ENCODE data around the gene PSMF1. TPM values are rescaled to one million over a fixed set of nuclear protein-coding genes. Genes with fewer than 3 reads are reported as not detected.

PSMF1 gene
- total and polyA plus RNA-seq, 2 experiments from 2014 or later: 73.7 to 84.2 TPM

GRCh38 chr20:1124421-1124820 lies 6.0 kb downstream of the PSMF1 start:
- Histone ChIP-seq H3K79me2 (replicated peaks; ENCODE audit: insufficient read depth) (peaks cover 58% of the 10 kb centered on the region), H3K27me3 (ENCODE audit: insufficient read depth) (no peaks in the 10 kb centered on the region), H3F3A (replicated peaks; ENCODE audit: low read depth) (no peaks in the 10 kb centered on the region), H4K20me1 (replicated peaks; ENCODE audit: insufficient read depth) (peaks cover 50% of the 10 kb centered on the region), H2AFZ (no peak overlapping the region), H3K4me2 (no peak overlapping the region), H3K4me1 (ENCODE audit: insufficient read depth) (peaks cover 7% of the 10 kb centered on the region; the same call in 1 of the 2 replicates), H3K4me3 (no peak overlapping the region), H3K9me2 (ENCODE audit: insufficient read depth) (no peaks in the 10 kb centered on the region), H3K27ac (ENCODE audit: low read depth) (no peak overlapping the region), H3K36me3 (ENCODE audit: insufficient read depth) (peaks cover 18% of the 10 kb centered on the region)
- Mint-ChIP-seq H3K36me3 (ENCODE audit: low read depth) (peaks cover 45% of the 10 kb centered on the region), H3K27ac (no peak overlapping the region), H3K9me3 (peaks cover under 1% of the 10 kb centered on the region; the same call in 2 of the 3 replicates), H3K4me1 (peaks cover 18% of the 10 kb centered on the region), H3K27me3 (ENCODE audit: insufficient read depth, low read depth, poor library complexity) (peaks cover 2% of the 10 kb centered on the region), H3K4me3 (no peak overlapping the region)
- ATAC-seq (no peak), DNase-seq (ENCODE audit: low spot score) (no peak)
- TF ChIP-seq CREB1 (CRISPR knock-in tag; IDR thresholded peaks at IDR 0.05; ENCODE audit: low read depth) (no peak), EZH2 (IDR thresholded peaks at IDR 0.05; ENCODE audit: low read depth, unreplicated experiment) (no peak), EZH2phosphoT487 (IDR thresholded peaks at IDR 0.05; ENCODE audit: unreplicated experiment) (no peak), NANOG (IDR thresholded peaks at IDR 0.05; ENCODE audit: borderline replicate concordance) (no peak), POLR2AphosphoS5 (IDR thresholded peaks at IDR 0.05; ENCODE audit: low read depth) (no peak), STAT1 (IDR thresholded peaks at IDR 0.05; ENCODE audit: unreplicated experiment) (no peak), ZNF331 (CRISPR knock-in tag; IDR thresholded peaks at IDR 0.05; ENCODE audit: low read depth) (no peak), JUNB (IDR thresholded peaks at IDR 0.05; ENCODE audit: unreplicated experiment) (no peak)
- TF ChIP-seq, protein P1, sequence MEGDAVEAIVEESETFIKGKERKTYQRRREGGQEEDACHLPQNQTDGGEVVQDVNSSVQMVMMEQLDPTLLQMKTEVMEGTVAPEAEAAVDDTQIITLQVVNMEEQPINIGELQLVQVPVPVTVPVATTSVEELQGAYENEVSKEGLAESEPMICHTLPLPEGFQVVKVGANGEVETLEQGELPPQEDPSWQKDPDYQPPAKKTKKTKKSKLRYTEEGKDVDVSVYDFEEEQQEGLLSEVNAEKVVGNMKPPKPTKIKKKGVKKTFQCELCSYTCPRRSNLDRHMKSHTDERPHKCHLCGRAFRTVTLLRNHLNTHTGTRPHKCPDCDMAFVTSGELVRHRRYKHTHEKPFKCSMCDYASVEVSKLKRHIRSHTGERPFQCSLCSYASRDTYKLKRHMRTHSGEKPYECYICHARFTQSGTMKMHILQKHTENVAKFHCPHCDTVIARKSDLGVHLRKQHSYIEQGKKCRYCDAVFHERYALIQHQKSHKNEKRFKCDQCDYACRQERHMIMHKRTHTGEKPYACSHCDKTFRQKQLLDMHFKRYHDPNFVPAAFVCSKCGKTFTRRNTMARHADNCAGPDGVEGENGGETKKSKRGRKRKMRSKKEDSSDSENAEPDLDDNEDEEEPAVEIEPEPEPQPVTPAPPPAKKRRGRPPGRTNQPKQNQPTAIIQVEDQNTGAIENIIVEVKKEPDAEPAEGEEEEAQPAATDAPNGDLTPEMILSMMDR (conservative IDR thresholded peaks at IDR 0.05; ENCODE audit: low read depth in 2 of 2): no peak
- TF ChIP-seq, protein P2, sequence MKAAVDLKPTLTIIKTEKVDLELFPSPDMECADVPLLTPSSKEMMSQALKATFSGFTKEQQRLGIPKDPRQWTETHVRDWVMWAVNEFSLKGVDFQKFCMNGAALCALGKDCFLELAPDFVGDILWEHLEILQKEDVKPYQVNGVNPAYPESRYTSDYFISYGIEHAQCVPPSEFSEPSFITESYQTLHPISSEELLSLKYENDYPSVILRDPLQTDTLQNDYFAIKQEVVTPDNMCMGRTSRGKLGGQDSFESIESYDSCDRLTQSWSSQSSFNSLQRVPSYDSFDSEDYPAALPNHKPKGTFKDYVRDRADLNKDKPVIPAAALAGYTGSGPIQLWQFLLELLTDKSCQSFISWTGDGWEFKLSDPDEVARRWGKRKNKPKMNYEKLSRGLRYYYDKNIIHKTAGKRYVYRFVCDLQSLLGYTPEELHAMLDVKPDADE (IDR thresholded peaks at IDR 0.05): no peak

DNA sequence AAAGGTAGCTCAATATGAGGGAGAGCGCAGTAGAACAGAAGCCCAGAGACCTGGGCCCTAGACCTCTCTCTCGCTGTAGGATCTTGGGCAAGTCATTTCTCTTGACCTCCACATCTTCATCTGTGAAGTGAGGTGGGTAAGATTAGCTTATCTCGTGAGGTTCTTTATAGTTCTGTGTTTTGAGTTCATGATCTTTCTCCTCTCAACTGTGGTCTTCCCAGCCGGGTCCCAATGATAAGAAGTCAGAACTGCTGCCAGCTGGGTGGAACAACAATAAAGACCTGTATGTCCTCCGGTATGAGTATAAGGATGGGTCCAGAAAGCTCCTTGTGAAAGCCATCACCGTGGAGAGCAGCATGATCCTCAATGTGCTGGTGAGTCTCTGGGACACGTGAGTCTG lies 6.9 kb downstream of the PSMF1 start:
- H3K36me3 Mint-ChIP-seq (ENCODE audit: low read depth): peaks cover 49% of the 10 kb centered on the region
- no peaks in the 10 kb centered on the region for H3K27me3 Mint-ChIP-seq (ENCODE audit: insufficient read depth, low read depth, poor library complexity)
- H3K27ac ChIP-seq (ENCODE audit: low read depth): no peak overlapping the region
- H3K27ac Mint-ChIP-seq: no peak overlapping the region
- no peaks in the 10 kb centered on the region for H3K27me3 ChIP-seq (ENCODE audit: insufficient read depth)
- DNase-seq (ENCODE audit: low spot score) (no peak), ATAC-seq (no peak)
- peaks cover 49% of the 10 kb centered on the region for H3K79me2 ChIP-seq (replicated peaks; ENCODE audit: insufficient read depth)
- H2AFZ ChIP-seq: no peak overlapping the region
- no peaks in the 10 kb centered on the region for H3F3A ChIP-seq (replicated peaks; ENCODE audit: low read depth)
- no peaks in the 10 kb centered on the region; the same call in 2 of the 3 replicates for H3K9me3 Mint-ChIP-seq
- H3K4me3 Mint-ChIP-seq: no peak overlapping the region
- H3K4me3 ChIP-seq: no peak overlapping the region
- peaks cover 25% of the 10 kb centered on the region for H3K36me3 ChIP-seq (ENCODE audit: insufficient read depth)
- peaks cover 9% of the 10 kb centered on the region for H3K4me1 Mint-ChIP-seq
- no peak overlapping the region for H3K4me2 ChIP-seq
- peaks cover 47% of the 10 kb centered on the region for H4K20me1 ChIP-seq (replicated peaks; ENCODE audit: insufficient read depth)
- H3K4me1 ChIP-seq (ENCODE audit: insufficient read depth): no peaks in the 10 kb centered on the region; the same call in 1 of the 2 replicates
- no peaks in the 10 kb centered on the region for H3K9me2 ChIP-seq (ENCODE audit: insufficient read depth)
- TF ChIP-seq ZNF462 (CRISPR knock-in tag; IDR thresholded peaks at IDR 0.05) (no peak), EZH2phosphoT487 (IDR thresholded peaks at IDR 0.05; ENCODE audit: unreplicated experiment) (no peak), NANOG (IDR thresholded peaks at IDR 0.05; ENCODE audit: borderline replicate concordance) (no peak), ZNF114 (CRISPR knock-in tag; IDR thresholded peaks at IDR 0.05) (no peak), CREB1 (CRISPR knock-in tag; IDR thresholded peaks at IDR 0.05; ENCODE audit: low read depth) (no peak), STAT1 (IDR thresholded peaks at IDR 0.05; ENCODE audit: unreplicated experiment) (no peak)
